H9 (cell line): ENCODE data around the gene ADA. TPM values are rescaled to one million over a fixed set of nuclear protein-coding genes. Genes with fewer than 3 reads are reported as not detected.
A peak's percentile ranks its signal among the peaks of the same experiment; 100 is the strongest.

Source experiments
- DNase-seq: peaks from one replicate; pipeline ENCODE4 v3.0.0-alpha.2; 2017
- H2AFZ ChIP-seq: one replicate; pipeline ENCODE4 v1.6.1; 2013; ENCODE audit warnings: mild to moderate bottlenecking, low read length, control low read depth, moderate library complexity
- H2AK5ac ChIP-seq: 2 replicates; pipeline ENCODE4 v1.6.1; 2013; ENCODE audit warnings: low read length, control low read depth, mixed read lengths; ENCODE audit not compliant: insufficient read length
- H2BK120ac ChIP-seq: one replicate; pipeline ENCODE4 v1.6.1; 2013; ENCODE audit warnings: low read depth, mild to moderate bottlenecking, low read length, control low read depth, inconsistent platforms; ENCODE audit not compliant: poor library complexity, severe bottlenecking
- H2BK12ac ChIP-seq: 2 replicates; pipeline ENCODE4 v1.6.1; 2013; ENCODE audit warnings: low read length, control low read depth, mixed read lengths, low read depth; ENCODE audit not compliant: insufficient read length
- H2BK15ac ChIP-seq: 2 replicates; pipeline ENCODE4 v1.6.1; 2013; ENCODE audit warnings: low read depth, low read length, control low read depth
- H2BK20ac ChIP-seq: one replicate; pipeline ENCODE4 v1.6.1; 2013; ENCODE audit warnings: low read depth, mild to moderate bottlenecking, low read length, control low read depth, inconsistent platforms; ENCODE audit not compliant: poor library complexity, severe bottlenecking
- H2BK5ac ChIP-seq: 2 replicates; pipeline ENCODE4 v1.6.1; 2013; ENCODE audit warnings: low read length, control low read depth, mixed read lengths; ENCODE audit not compliant: insufficient read length
- H3K14ac ChIP-seq: 2 replicates; pipeline ENCODE4 v1.6.1; 2013; ENCODE audit warnings: low read length, control low read depth; ENCODE audit not compliant: insufficient read depth
- H3K18ac ChIP-seq: 2 replicates; pipeline ENCODE4 v1.6.1; 2013; ENCODE audit warnings: low read depth, mild to moderate bottlenecking, mixed read lengths, low read length, control low read depth; ENCODE audit not compliant: insufficient read length
- H3K23ac ChIP-seq: 2 replicates; pipeline ENCODE4 v1.6.1; 2013; ENCODE audit warnings: low read length, control low read depth, mixed read lengths, low read depth; ENCODE audit not compliant: insufficient read length
- H3K23me2 ChIP-seq: 2 replicates; pipeline ENCODE4 v1.6.1; 2013; ENCODE audit warnings: low read depth, mild to moderate bottlenecking, mixed read lengths, low read length, control low read depth; ENCODE audit not compliant: insufficient read length, poor library complexity, severe bottlenecking
- H3K27ac ChIP-seq: 2 replicates; pipeline ENCODE4 v1.5.1; 2013; ENCODE audit warnings: low read length, control low read depth, mixed read lengths, low read depth; ENCODE audit not compliant: insufficient read length
- H3K27me3 ChIP-seq: 2 replicates; pipeline ENCODE4 v1.6.1; 2013; ENCODE audit warnings: low read length, control low read depth, inconsistent platforms; ENCODE audit not compliant: insufficient read depth
- H3K4ac ChIP-seq: 2 replicates; pipeline ENCODE4 v1.6.1; 2013; ENCODE audit warnings: low read depth, mild to moderate bottlenecking, control low read depth, inconsistent platforms, low read length, moderate library complexity
- H3K4me1 ChIP-seq: 2 replicates; pipeline ENCODE4 v1.6.1; 2013; ENCODE audit warnings: low read length, control low read depth, inconsistent platforms; ENCODE audit not compliant: insufficient read depth
- H3K4me2 ChIP-seq: 2 replicates; pipeline ENCODE4 v1.6.1; 2013; ENCODE audit warnings: low read length, control low read depth, mixed read lengths; ENCODE audit not compliant: insufficient read length, insufficient read depth
- H3K56ac ChIP-seq: 2 replicates; pipeline ENCODE4 v1.6.1; 2013; ENCODE audit warnings: low read depth, mild to moderate bottlenecking, mixed read lengths, low read length, control low read depth; ENCODE audit not compliant: insufficient read length
- H3K79me1 ChIP-seq: 2 replicates; pipeline ENCODE4 v1.6.1; 2013; ENCODE audit warnings: low read depth, mild to moderate bottlenecking, moderate library complexity, low read length, control low read depth, inconsistent platforms; ENCODE audit not compliant: insufficient read depth, poor library complexity, severe bottlenecking
- H3K79me2 ChIP-seq: 2 replicates; pipeline ENCODE4 v1.6.1; 2013; ENCODE audit warnings: low read length, control low read depth, inconsistent platforms; ENCODE audit not compliant: insufficient read depth
- H3K9ac ChIP-seq: 2 replicates; pipeline ENCODE4 v1.6.1; 2013; ENCODE audit warnings: low read length, control low read depth, mixed read lengths; ENCODE audit not compliant: insufficient read length; ENCODE audit errors: extremely low read depth
- H3K9me3 ChIP-seq: one replicate; pipeline ENCODE4 v1.6.1; 2013; ENCODE audit warnings: low read depth, low read length, inconsistent platforms; ENCODE audit not compliant: control insufficient read depth
- H3T11ph ChIP-seq: one replicate; pipeline ENCODE4 v1.6.1; 2013; ENCODE audit warnings: mild to moderate bottlenecking, low read length, control low read depth, inconsistent platforms
- H4K20me1 ChIP-seq: one replicate; pipeline ENCODE4 v1.6.1; 2013; ENCODE audit not compliant: control insufficient read depth, insufficient read length, insufficient read depth
- H4K5ac ChIP-seq: 2 replicates; pipeline ENCODE4 v1.6.1; 2013; ENCODE audit warnings: low read depth, mild to moderate bottlenecking, mixed read lengths, low read length, control low read depth; ENCODE audit not compliant: insufficient read length
- H4K8ac ChIP-seq: replicated peaks from 2 replicates; pipeline ENCODE4 v1.6.1; 2013; ENCODE audit warnings: low read length, control low read depth, mixed read lengths, low read depth; ENCODE audit not compliant: insufficient read length
- H4K91ac ChIP-seq: 2 replicates; pipeline ENCODE4 v1.6.1; 2013; ENCODE audit warnings: low read depth, mild to moderate bottlenecking, moderate library complexity, mixed read lengths, low read length, control low read depth; ENCODE audit not compliant: insufficient read length
- H3K27ac Mint-ChIP-seq, 3 experiments: 2 replicates in 2 of 3; 3 replicates in 1 of 3; pipeline ENCODE4 v1.8.0; 2020 to 2021; ENCODE audit warnings: mixed read lengths in 3 of 3, mild to moderate bottlenecking in 1 of 3, moderate library complexity in 1 of 3
- H3K27me3 Mint-ChIP-seq: 2 replicates; pipeline ENCODE4 v1.8.0; 2021; ENCODE audit warnings: low read depth, mild to moderate bottlenecking, moderate library complexity, mixed read lengths
- H3K36me3 Mint-ChIP-seq, 3 experiments: 2 replicates in 2 of 3; 3 replicates in 1 of 3; pipeline ENCODE4 v1.8.0; 2020 to 2021; ENCODE audit warnings: low read depth in 3 of 3, mixed read lengths in 3 of 3; ENCODE audit not compliant: insufficient read depth in 1 of 3
- H3K4me1 Mint-ChIP-seq, 2 experiments: 2 replicates each; pipeline ENCODE4 v1.8.0; 2020; ENCODE audit warnings: mixed read lengths in 2 of 2
- H3K4me3 Mint-ChIP-seq, 2 experiments: 2 replicates in 1 of 2; 3 replicates in 1 of 2; pipeline ENCODE4 v1.8.0; 2020 to 2021; ENCODE audit warnings: mild to moderate bottlenecking in 2 of 2, mixed read lengths in 2 of 2, moderate library complexity in 1 of 2
- H3K9me3 Mint-ChIP-seq, 2 experiments: 2 replicates in 1 of 2; 3 replicates in 1 of 2; pipeline ENCODE4 v1.8.0; 2020; ENCODE audit warnings: mild to moderate bottlenecking in 2 of 2, mixed read lengths in 2 of 2, moderate library complexity in 1 of 2
- WGBS: extraction: QIAGEN DNeasy Blood & Tissue Kit; methylation state at CpG from one replicate; pipeline ENCODE4 v1.1.7; 2013; ENCODE audit warnings: missing lambda C conversion rate, low lambda C conversion rate, mixed read lengths; ENCODE audit not compliant: insufficient read length; ENCODE audit errors: extremely low coverage; 5-methylcytosine and 5-hydroxymethylcytosine counted together
- total RNA-seq: library from RNA; stranded (reverse); gene quantifications from 2 replicates; pipeline ENCODE4 v1.2.1, GENCODE V29; 2021
- TF ChIP-seq, protein P1 (sequence below): fragments of 200-600 bp; sonication (generic); conservative IDR thresholded peaks from 3 replicates; pipeline ENCODE4 v1.8.0; 2021; ENCODE audit warnings: antibody characterized with exemption, mild to moderate bottlenecking

Gene ADA
- total RNA-seq, 1 experiment from 2014 or later, result 22.0 TPM

DNA sequence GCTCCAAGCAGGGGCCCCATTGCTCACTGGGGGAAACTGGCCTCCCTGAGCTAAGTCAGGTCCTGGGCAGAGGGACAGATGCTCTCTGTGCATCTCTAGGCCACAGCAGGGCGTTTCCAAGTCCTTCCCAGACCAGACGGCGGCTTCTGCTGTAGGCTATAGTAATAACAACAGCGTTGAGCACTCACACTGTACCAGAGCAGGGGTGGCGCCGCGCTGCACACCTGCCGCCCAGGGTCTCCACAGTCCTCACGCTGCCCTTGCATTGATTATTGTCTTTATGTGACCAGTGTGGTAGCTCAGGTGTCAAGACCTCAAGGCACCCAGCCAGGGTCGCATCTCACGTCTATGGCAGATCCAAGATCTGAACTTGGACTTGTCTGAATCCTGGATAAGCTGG lies 48.8 kb upstream of the ADA start:
- H2BK5ac ChIP-seq, result no peak overlapping the region
- H2BK15ac ChIP-seq, result no peak overlapping the region
- H2AK5ac ChIP-seq, result no peak overlapping the region
- TF ChIP-seq, protein P1, sequence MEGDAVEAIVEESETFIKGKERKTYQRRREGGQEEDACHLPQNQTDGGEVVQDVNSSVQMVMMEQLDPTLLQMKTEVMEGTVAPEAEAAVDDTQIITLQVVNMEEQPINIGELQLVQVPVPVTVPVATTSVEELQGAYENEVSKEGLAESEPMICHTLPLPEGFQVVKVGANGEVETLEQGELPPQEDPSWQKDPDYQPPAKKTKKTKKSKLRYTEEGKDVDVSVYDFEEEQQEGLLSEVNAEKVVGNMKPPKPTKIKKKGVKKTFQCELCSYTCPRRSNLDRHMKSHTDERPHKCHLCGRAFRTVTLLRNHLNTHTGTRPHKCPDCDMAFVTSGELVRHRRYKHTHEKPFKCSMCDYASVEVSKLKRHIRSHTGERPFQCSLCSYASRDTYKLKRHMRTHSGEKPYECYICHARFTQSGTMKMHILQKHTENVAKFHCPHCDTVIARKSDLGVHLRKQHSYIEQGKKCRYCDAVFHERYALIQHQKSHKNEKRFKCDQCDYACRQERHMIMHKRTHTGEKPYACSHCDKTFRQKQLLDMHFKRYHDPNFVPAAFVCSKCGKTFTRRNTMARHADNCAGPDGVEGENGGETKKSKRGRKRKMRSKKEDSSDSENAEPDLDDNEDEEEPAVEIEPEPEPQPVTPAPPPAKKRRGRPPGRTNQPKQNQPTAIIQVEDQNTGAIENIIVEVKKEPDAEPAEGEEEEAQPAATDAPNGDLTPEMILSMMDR, result no peak
- H4K20me1 ChIP-seq, result no peaks in the 10 kb centered on the region
- H3K79me1 ChIP-seq, result no peaks in the 10 kb centered on the region
- peaks cover 5% of the 10 kb centered on the region for H3K27me3 Mint-ChIP-seq
- no peak for DNase-seq
- no peak overlapping the region for H2BK120ac ChIP-seq
- no peak overlapping the region for H4K91ac ChIP-seq
- no peaks in the 10 kb centered on the region; a peak in 2 of 7 replicates for H3K36me3 Mint-ChIP-seq
- no peak overlapping the region for H3K4me3 Mint-ChIP-seq
- no CpG with 5 or more reads among the region's 11 CpGs for WGBS
- H4K8ac ChIP-seq, result no peak overlapping the region
- H4K5ac ChIP-seq, result no peak overlapping the region
- no peak overlapping the region for H2BK12ac ChIP-seq
- no peaks in the 10 kb centered on the region for H3K9me3 ChIP-seq
- H3K27ac ChIP-seq, result no peak overlapping the region
- H3K14ac ChIP-seq, result no peak overlapping the region
- no peak overlapping the region for H3K9ac ChIP-seq
- no peaks in the 10 kb centered on the region for H3K27me3 ChIP-seq
- H3T11ph ChIP-seq, result no peak overlapping the region
- H3K4ac ChIP-seq, result no peak overlapping the region
- H3K4me1 ChIP-seq, result peaks cover 6% of the 10 kb centered on the region; the same call in 1 of the 2 replicates
- no peak overlapping the region for H2BK20ac ChIP-seq
- H3K4me2 ChIP-seq, result no peak overlapping the region
- no peaks in the 10 kb centered on the region for H3K79me2 ChIP-seq
- no peaks in the 10 kb centered on the region for H3K23me2 ChIP-seq
- peaks cover 25 to 31% of the 10 kb centered on the region in 2 experiments for H3K4me1 Mint-ChIP-seq
- no peak overlapping the region for H3K23ac ChIP-seq
- peak overlapping the region; percentile 21 for H3K18ac ChIP-seq
- 0 out of 7 replicates have a peak overlapping the region, but pooled peaks of 1 of the 3 experiments have one; percentile 13 for H3K27ac Mint-ChIP-seq
- peaks cover 2 to 4% of the 10 kb centered on the region in 2 experiments; a peak in 2 of 5 replicates for H3K9me3 Mint-ChIP-seq
- no peak overlapping the region for H3K56ac ChIP-seq
- H2AFZ ChIP-seq, result no peak overlapping the region
